Midbrain (tissue), 1 donor: ENCODE measurements around the gene OR6V1.
"Not testable (repeated sequence)": the region's sequence is repeated elsewhere in the genome, so short reads cannot be mapped to it uniquely, and the experiment has no call there.

Experiments used
- DNase-seq: peaks from one replicate; lab custom pipeline; 2025; lab: John Stamatoyannopoulos, UW

The OR6V1 gene

GRCh38 chr7:143042790-143043271, 9.3 kb upstream of the OR6V1 start:
- no peak for DNase-seq

GRCh38 chr7:143043391-143043790, 8.8 kb upstream of the OR6V1 start:
- DNase-seq = no peak

GRCh38 chr7:143046426-143046851, 5.7 kb upstream of the OR6V1 start:
- no peak for DNase-seq

GRCh38 chr7:143047326-143047725, 4.8 kb upstream of the OR6V1 start:
- DNase-seq = no peak

GRCh38 chr7:143048827-143049226, 3.3 kb upstream of the OR6V1 start:
- no peak for DNase-seq

- no peak for DNase-seq
Measured at GRCh38 chr7:143049362-143049761, 2.8 kb upstream of the OR6V1 start.

- DNase-seq = no peak
Measured at GRCh38 chr7:143050931-143051330, 1.2 kb upstream of the OR6V1 start.

GRCh38 chr7:143054621-143055020, 2.5 kb downstream of the OR6V1 start:
- DNase-seq = no peak

GRCh38 chr7:143055754-143056153, 3.6 kb downstream of the OR6V1 start:
- DNase-seq = no peak

GRCh38 chr7:143063741-143064140, 11.6 kb downstream of the OR6V1 start:
- DNase-seq = no peak

- no peak for DNase-seq
Measured at GRCh38 chr7:143068446-143068845, 16.3 kb downstream of the OR6V1 start.

GRCh38 chr7:143069912-143070500, 17.9 kb downstream of the OR6V1 start:
- no peak for DNase-seq

GRCh38 chr7:143073556-143073955, 21.4 kb downstream of the OR6V1 start:
- no peak for DNase-seq

GRCh38 chr7:143074141-143074540, 22.0 kb downstream of the OR6V1 start:
- no peak for DNase-seq

GRCh38 chr7:143085109-143085508, 33.0 kb downstream of the OR6V1 start:
- no peak for DNase-seq

- not testable (repeated sequence) for DNase-seq
Measured at GRCh38 chr7:143085610-143086009, 33.5 kb downstream of the OR6V1 start.

- DNase-seq = not testable (repeated sequence)
Measured at GRCh38 chr7:143088549-143089231, 36.5 kb downstream of the OR6V1 start.

GRCh38 chr7:143096146-143096545, 44.0 kb downstream of the OR6V1 start:
- DNase-seq = no peak

- DNase-seq = not testable (repeated sequence)
Measured at GRCh38 chr7:143099579-143099978, 47.4 kb downstream of the OR6V1 start.
